Colonic mucosa (tissue), 4 donors: ENCODE data around the gene SAMD3. TPM values are rescaled to one million over a fixed set of nuclear protein-coding genes. Genes with fewer than 3 reads are reported as not detected.

Source experiments
- DNase-seq: peaks from one replicate; pipeline ENCODE4 v3.0.0-alpha.2; 2020
- H3K27ac ChIP-seq: fragments of 200-600 bp; one replicate; pipeline ENCODE4 v1.8.0; 2021
- H3K27me3 ChIP-seq: fragments of 200-600 bp; one replicate; pipeline ENCODE4 v1.8.0; 2021
- H3K36me3 ChIP-seq: fragments of 200-600 bp; one replicate; pipeline ENCODE4 v1.8.0; 2021
- H3K4me1 ChIP-seq: fragments of 200-600 bp; one replicate; pipeline ENCODE4 v1.8.0; 2021; ENCODE audit warnings: mild to moderate bottlenecking
- H3K4me3 ChIP-seq: fragments of 200-600 bp; one replicate; pipeline ENCODE4 v1.8.0; 2021
- H3K9ac ChIP-seq, 2 donors: one replicate each; pipeline ENCODE4 v1.7.0; 2013; ENCODE audit warnings: control low read depth in 2 of 2, low read depth in 2 of 2, low read length in 2 of 2
- H3K9me3 ChIP-seq: fragments of 200-600 bp; one replicate; pipeline ENCODE4 v1.8.0; 2021
- CTCF ChIP-seq: fragments of 200-600 bp; IDR thresholded peaks from one replicate; pipeline ENCODE4 v1.8.0; 2022; ENCODE audit warnings: antibody characterized with exemption, mild to moderate bottlenecking
- intact Hi-C: fragments of 100-400 bp; cut with DNase I; formaldehyde crosslinking; loops from one replicate; pipeline ENCODE4 v1.14.1; 2022
- total RNA-seq, 2 donors: library from RNA; stranded (reverse); fragmentation: NEBNext Ultra II Directional in 1 of 2; extraction: Animal tissue kit (Norgen Biotek cat#: 25700) in 1 of 2; gene quantifications; one replicate each; pipeline ENCODE4 v1.2.1, GENCODE V29; 2021
- donor health status: healthy.
- donor health status: DM: no; HTN: no; CAD: no.
- donor health status: DM: no; HTN: no; CAD: no.

The SAMD3 gene
- total RNA-seq, 2 donors from 2014 or later, result 1.7 to 5.1 TPM

GRCh38 chr6:130207979-130208649 lies 14.6 kb downstream of the SAMD3 start:
- H3K4me1 ChIP-seq, result no peaks in the 10 kb centered on the region
- no peaks in the 10 kb centered on the region for H3K27me3 ChIP-seq
- H3K9me3 ChIP-seq, result no peaks in the 10 kb centered on the region
- no peak for DNase-seq
- no peak overlapping the region for H3K9ac ChIP-seq
- H3K36me3 ChIP-seq, result no peaks in the 10 kb centered on the region
- no peak overlapping the region for H3K27ac ChIP-seq
- no peak for TF ChIP-seq CTCF
- intact Hi-C loops, result no loop called here
- H3K4me3 ChIP-seq, result no peak overlapping the region

DNA sequence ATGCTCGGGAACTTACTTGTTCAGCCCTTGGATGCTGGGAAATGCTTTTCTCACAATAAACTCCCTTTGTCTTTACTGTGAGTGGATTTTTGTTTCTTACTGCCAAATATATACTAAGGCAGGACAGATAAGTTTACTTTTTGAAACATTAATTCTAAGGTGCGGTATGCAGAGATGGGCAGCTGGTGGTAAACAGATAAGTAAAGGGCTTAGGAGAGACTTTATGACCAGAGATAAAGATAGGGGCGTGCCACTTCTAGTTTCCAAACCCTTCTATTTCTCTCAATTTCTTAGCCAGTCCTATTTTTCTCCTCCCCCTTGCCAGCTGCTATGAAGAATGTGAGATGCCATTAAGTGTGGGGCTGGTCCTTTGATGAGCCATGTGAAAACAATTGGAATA lies 16.3 kb downstream of the SAMD3 start:
- Histone ChIP-seq H3K27ac (no peak overlapping the region), H3K9me3 (no peaks in the 10 kb centered on the region), H3K4me1 (no peaks in the 10 kb centered on the region), H3K4me3 (no peak overlapping the region), H3K36me3 (no peaks in the 10 kb centered on the region), H3K27me3 (no peaks in the 10 kb centered on the region), H3K9ac (no peak overlapping the region)
- TF ChIP-seq CTCF, result no peak
- DNase-seq, result no peak
- intact Hi-C loops, result no loop called here

GRCh38 chr6:130204322-130204721 lies 18.4 kb downstream of the SAMD3 start:
- no peaks in the 10 kb centered on the region for H3K36me3 ChIP-seq
- no peak overlapping the region for H3K9ac ChIP-seq
- no peaks in the 10 kb centered on the region for H3K4me1 ChIP-seq
- H3K27ac ChIP-seq, result no peak overlapping the region
- DNase-seq, result no peak
- H3K4me3 ChIP-seq, result no peak overlapping the region
- TF ChIP-seq CTCF, result no peak
- no peaks in the 10 kb centered on the region for H3K27me3 ChIP-seq
- no peaks in the 10 kb centered on the region for H3K9me3 ChIP-seq
- intact Hi-C loops, result no loop called here

DNA sequence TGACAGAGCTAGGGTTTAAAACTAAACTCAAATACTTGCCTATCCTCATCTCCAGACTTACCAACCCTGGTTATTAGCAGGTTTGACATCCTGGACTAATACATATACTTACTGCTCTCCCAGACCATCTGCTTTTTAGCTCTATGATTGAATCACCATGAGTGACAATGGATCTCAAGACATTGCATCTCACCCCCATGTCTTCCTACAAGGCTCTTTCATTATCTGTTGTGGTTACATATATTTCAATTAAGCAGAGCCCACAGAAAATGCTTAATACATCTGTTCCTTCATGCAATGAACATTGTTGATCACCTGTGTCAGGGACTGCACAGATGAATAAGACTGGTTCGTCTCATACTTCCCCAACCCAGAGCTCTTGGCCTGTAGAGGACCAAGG lies 19.4 kb downstream of the SAMD3 start:
- intact Hi-C loops, result no loop called here
- Histone ChIP-seq H3K27ac (no peak overlapping the region), H3K4me1 (no peaks in the 10 kb centered on the region), H3K9me3 (no peaks in the 10 kb centered on the region), H3K36me3 (no peaks in the 10 kb centered on the region), H3K9ac (no peak overlapping the region), H3K27me3 (no peaks in the 10 kb centered on the region), H3K4me3 (no peak overlapping the region)
- TF ChIP-seq CTCF, result no peak
- no peak for DNase-seq

- intact Hi-C loops, result no loop called here
- DNase-seq, result no peak
Measured at GRCh38 chr6:130202782-130203181, 20.0 kb downstream of the SAMD3 start.

More at GRCh38 chr6:130202782-130203181, 20.0 kb downstream of the SAMD3 start:
- no peak overlapping the region for H3K4me3 ChIP-seq
- H3K36me3 ChIP-seq, result no peaks in the 10 kb centered on the region
- H3K27ac ChIP-seq, result no peak overlapping the region
- TF ChIP-seq CTCF, result no peak
- H3K27me3 ChIP-seq, result no peaks in the 10 kb centered on the region
- H3K4me1 ChIP-seq, result no peaks in the 10 kb centered on the region
- H3K9me3 ChIP-seq, result no peaks in the 10 kb centered on the region
- H3K9ac ChIP-seq, result no peak overlapping the region
